GM10266 (cell line): ENCODE results near the gene CD1C.
"Not testable (repeated sequence)": the region's sequence is repeated elsewhere in the genome, so short reads cannot be mapped to it uniquely, and the experiment has no call there.

ENCODE experiments used
- DNase-seq: peaks from one replicate; pipeline ENCODE4 v3.0.0; 2012; ENCODE audit errors: extremely low spot score
- TF ChIP-seq, protein P1 (sequence below): IDR thresholded peaks from 2 replicates; pipeline ENCODE4 v1.5.1; 2012; ENCODE audit warnings: mild to moderate bottlenecking, low read depth; ENCODE audit not compliant: control insufficient read depth, insufficient read depth; ENCODE audit errors: missing control alignments

Gene CD1C

DNA sequence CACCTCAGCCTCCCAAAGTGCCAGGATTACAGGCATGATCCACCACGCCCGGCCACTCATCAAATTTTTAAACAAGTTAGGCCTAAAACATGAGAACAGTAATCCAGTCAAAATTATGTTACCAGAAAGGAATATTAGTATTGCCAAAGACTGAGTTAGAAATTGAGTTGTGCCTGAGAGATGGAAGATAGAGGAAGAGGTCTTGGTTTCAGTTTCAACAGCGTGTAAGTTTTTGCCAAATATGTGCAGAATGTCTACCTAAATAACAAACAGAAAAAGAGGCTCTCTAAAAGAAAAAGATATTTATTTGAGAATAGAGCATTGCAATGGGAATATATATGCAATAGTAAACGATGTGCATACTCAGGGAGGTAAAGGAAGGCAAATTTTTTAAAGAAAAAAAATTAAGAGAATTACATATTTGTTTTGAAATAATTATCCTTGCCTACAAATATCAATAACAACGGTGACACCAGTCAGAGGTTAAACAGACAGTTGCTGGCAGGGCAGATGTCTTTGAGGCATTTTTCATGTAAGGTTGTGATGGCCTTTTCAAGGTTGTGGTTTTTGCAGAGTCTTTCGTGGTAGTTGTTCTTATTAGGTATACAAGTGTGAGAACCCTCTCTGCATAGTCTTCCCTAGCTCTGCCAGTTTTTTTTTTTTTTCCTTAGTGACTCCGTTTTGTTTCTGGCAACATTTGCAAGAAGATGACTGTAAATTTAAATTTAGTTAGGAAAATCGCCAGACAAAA, 43.9 kb downstream of the CD1C start:
- TF ChIP-seq, protein P1, sequence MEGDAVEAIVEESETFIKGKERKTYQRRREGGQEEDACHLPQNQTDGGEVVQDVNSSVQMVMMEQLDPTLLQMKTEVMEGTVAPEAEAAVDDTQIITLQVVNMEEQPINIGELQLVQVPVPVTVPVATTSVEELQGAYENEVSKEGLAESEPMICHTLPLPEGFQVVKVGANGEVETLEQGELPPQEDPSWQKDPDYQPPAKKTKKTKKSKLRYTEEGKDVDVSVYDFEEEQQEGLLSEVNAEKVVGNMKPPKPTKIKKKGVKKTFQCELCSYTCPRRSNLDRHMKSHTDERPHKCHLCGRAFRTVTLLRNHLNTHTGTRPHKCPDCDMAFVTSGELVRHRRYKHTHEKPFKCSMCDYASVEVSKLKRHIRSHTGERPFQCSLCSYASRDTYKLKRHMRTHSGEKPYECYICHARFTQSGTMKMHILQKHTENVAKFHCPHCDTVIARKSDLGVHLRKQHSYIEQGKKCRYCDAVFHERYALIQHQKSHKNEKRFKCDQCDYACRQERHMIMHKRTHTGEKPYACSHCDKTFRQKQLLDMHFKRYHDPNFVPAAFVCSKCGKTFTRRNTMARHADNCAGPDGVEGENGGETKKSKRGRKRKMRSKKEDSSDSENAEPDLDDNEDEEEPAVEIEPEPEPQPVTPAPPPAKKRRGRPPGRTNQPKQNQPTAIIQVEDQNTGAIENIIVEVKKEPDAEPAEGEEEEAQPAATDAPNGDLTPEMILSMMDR: no peak
- no peak for DNase-seq

DNA sequence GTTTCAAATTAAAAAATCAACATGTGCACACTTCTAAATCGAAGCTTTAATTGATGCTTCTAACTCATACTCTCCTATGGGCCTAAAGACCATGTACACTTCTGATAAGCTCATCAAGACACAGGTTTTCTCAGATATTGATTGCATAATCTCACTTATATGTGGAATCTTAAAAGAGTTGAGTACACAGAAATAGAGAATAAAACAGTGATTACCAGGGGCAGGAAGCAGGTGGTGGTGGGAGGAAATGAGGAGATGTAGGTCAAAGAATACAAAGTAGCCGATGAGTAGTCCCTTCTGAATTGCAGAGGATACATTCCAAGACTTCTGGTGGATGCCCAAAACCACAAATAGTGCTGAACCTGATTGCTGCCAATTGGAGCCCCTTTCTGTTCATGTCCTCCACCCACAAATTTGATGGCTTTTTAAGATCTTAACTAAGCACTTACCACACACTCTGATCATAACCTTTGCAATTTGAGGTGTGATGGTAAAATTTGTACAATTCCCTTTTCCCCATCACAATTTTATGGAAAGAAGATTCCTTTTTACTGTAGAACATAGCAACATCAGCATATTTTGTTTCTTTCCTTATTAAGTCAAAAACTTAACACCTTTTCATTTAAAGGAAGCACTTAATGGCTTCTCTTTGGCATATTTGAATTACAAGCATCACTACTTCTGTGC, 44.9 kb downstream of the CD1C start:
- no peak for DNase-seq

DNA sequence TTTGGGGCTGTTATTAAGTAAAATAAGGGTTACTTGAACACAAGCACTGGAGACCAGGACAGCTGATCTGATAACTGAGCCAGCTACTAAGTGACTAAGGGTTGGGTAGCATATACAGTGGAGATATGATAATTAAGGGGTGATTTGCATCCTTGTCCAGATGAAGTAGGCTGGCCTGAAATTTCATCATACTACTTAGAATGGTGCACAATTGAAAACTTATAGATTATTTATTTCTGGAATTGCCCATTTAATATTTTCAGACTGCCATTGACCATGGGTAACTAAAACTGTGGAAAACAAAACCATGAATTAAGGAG, 45.5 kb downstream of the CD1C start:
- TF ChIP-seq, protein P1: no peak
- no peak for DNase-seq

More for the DNA sequence above, 44.9 kb downstream of the CD1C start:
- TF ChIP-seq, protein P1: no peak

DNA sequence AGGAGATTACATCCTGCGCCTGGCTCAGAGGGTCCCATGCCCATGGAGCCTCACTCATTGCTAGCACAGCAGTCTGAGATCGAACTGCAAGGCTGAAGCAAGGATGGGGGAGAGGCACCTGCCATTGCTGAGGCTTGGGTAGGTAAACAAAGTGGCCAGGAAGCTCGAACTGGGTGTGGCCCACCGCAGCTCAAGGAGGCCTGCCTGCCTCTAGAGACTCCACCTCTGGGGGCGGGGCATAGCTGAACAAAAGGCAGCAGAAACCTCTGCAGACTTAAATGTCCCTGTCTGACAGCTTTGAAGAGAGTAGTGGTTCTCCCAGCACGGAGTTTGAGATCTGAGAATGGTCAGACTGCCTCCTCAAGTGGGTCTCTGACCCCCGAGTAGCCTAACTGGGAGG, 46.7 kb downstream of the CD1C start:
- not testable (repeated sequence) for DNase-seq
